ENCODE results near the gene GLP2R.
"Not testable (repeated sequence)": the region's sequence is repeated elsewhere in the genome, so short reads cannot be mapped to it uniquely, and the experiment has no call there.

The GLP2R gene

DNA sequence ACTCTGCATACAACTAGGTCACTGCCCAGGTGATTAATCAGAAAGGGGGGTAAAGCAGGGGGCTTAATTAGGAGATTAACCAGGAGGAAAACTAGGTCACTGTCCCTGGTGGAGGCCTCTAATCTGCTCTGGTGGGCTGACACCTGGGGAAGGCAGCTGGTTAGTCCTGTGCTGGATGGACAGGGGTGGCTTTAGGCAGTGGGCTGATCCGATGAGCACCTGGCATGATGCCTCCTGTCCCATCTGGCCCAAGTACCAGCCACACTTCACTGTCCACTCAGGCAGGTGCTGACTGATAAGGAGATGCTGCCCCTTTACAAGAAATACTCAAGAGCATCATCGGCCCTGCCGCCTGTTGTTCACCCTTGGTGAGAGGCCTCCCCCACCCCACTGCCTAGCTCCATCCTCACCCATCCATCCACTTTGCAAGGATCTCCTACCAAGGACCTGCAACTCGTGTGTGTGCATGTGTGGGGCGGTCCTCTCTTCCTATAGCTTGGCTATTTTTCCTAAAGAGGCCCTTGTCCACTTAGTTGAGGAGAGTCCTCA is 93.2 kb downstream of the GLP2R start:
- no peak for DNase-seq (ENCODE audit: low read depth in 2 of 2)
- TF ChIP-seq, protein P1, sequence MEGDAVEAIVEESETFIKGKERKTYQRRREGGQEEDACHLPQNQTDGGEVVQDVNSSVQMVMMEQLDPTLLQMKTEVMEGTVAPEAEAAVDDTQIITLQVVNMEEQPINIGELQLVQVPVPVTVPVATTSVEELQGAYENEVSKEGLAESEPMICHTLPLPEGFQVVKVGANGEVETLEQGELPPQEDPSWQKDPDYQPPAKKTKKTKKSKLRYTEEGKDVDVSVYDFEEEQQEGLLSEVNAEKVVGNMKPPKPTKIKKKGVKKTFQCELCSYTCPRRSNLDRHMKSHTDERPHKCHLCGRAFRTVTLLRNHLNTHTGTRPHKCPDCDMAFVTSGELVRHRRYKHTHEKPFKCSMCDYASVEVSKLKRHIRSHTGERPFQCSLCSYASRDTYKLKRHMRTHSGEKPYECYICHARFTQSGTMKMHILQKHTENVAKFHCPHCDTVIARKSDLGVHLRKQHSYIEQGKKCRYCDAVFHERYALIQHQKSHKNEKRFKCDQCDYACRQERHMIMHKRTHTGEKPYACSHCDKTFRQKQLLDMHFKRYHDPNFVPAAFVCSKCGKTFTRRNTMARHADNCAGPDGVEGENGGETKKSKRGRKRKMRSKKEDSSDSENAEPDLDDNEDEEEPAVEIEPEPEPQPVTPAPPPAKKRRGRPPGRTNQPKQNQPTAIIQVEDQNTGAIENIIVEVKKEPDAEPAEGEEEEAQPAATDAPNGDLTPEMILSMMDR (IDR thresholded peaks at IDR 0.05; ENCODE audit: low read depth, low read length) = no peak
- no peak overlapping the region for H3K4me3 ChIP-seq (replicated peaks in 1 of 2; ENCODE audit: low read depth in 2 of 2, low read length in 2 of 2)

DNA sequence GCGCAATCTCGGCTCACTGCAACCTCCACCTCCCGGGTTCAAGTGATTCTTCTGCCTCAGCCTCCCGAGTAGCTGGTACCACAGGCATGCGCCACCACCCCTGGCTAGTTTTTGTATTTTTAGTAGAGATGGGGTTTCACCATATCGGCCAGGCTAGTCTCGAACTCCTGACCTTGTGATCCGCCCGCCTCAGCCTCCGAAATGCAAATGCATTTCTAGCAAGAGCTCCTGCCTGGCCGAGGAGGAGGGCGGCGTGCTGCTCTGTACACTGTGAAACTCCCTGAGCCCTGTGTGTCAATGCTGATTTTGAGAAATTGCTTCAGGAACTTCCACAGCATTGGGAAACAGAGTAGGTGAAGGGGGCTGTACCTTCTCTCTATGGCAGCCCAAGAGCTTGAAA is 95.5 kb downstream of the GLP2R start:
- not testable (repeated sequence) for H3K4me3 ChIP-seq (replicated peaks in 1 of 2; ENCODE audit: low read depth in 2 of 2, low read length in 2 of 2); DNase-seq (ENCODE audit: low read depth in 2 of 2)

DNA sequence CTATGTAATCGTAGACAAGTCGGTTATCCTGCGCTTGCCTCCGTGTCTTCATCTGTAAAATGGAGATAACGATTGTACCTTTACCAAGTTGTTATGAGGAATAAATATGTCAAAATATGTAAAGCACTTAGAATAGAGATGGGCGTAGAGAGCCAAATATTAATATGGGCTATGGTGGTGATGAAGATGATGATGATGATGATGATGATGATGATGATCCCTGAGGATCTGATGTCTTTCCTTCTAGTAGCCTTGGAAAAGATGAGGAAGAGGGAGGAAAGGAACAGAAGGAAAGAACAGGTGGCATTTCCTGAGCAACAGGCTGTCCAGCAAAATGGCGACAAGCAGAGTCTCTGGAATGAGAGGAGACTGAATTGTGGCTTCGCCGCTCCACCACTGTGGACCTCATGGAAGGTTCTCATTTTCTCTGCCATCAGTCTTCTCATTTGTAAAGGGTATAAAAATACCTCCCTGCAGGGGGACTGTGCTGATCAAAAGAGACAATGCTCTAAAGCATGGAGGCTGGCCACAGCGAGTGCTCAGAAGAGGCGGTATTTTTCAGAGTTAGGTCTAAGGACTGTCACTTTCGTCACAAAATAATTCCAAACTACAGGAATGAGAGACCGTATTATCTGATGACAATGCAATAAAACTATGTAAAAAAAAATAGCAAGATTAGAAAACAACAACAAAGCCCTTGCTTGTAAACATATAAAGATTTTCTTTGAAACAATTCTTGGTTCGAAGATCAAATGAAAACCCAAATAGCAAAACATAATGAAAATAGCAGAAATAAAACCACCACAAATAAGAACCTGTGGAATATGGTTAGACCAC is 96.5 kb downstream of the GLP2R start:
- TF ChIP-seq, protein P1 (IDR thresholded peaks at IDR 0.05; ENCODE audit: low read depth, low read length) = no peak

DNA sequence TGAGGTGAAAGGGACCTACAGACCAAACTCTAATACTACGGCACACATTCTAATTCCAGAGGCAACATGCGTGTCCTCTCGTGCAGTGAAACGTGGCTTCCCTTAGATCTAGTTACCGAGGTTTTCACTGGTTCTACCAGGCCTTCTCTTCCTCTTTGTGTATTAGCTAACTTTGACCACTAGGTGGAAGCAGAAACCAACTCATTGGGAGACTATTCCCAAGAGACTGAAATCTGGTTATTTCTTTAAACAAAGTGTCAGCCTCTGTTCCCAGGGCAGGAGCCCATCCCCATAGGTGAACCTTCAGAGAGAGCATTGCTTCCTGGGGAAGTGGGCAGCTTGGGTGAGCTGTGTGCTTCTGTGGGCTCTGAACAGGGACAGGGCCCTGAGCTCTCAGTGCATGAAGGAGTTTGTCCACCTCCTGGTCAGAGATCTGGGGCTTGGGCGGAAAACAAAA is 99.0 kb downstream of the GLP2R start:
- no peak overlapping the region for H3K4me3 ChIP-seq (replicated peaks in 1 of 2; ENCODE audit: low read depth in 2 of 2, low read length in 2 of 2)
- DNase-seq (ENCODE audit: low read depth in 2 of 2) = peak; percentile 76 to 78
- TF ChIP-seq, protein P1 (IDR thresholded peaks at IDR 0.05; ENCODE audit: low read depth, low read length) = peak; percentile 80

More for the DNA sequence above, 96.5 kb downstream of the GLP2R start:
- no peak overlapping the region for H3K4me3 ChIP-seq (replicated peaks in 1 of 2; ENCODE audit: low read depth in 2 of 2, low read length in 2 of 2)
- no peak for DNase-seq (ENCODE audit: low read depth in 2 of 2)

DNA sequence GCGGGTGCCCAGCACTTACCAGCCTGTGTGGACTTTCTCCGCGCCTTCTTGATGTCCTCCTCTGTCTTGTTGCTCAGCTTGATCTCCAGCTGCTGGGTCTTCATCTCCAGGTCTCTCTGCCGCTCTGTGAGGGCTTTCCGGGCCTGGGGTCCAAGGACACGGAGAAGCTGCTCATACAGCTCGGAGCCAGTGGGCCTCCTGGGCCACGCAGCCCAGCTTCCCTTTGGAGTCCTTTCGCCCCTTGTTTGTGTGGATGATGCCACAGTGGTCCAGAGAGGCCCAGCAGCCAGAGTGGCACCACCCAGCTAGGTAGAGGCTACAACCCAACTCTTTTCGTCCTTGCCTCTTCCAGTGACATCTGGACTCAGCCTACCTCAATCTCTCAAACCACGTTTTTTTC is 99.7 kb downstream of the GLP2R start:
- no peak for DNase-seq (ENCODE audit: low read depth in 2 of 2)
- no peak overlapping the region for H3K4me3 ChIP-seq (replicated peaks in 1 of 2; ENCODE audit: low read depth in 2 of 2, low read length in 2 of 2)
- TF ChIP-seq, protein P1 (IDR thresholded peaks at IDR 0.05; ENCODE audit: low read depth, low read length) = no peak

DNA sequence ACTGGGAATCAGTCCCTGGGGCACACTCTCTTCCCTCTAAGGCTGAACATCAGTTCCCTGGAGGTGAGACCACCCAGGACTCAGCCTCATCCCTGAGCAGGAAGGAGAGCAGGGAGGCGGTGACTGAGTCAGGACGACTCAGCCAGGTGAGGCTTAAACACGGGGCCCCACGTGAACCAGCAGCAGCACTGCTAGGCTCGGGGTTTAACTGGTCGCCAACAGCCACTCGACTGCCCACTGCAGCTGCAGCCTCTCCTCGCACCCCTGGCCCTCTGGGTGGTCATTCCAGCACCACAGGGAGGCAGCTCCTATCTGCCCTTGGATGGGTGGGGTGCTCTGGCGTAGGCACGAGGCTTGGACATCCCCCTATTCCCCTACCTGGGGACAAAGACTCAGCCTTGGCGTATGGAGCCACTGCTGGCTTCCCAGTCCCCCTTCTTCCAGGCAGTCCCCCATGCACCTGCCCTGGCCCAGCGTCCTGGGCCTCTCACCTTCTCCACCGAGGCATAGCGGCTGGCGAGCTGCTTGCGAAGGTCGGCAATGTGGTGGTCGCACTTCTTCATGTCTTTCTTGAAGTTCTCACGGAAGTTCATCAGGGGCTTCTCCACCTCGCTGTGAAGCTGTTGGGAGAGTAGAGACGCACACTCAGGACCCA is 100.6 kb downstream of the GLP2R start:
- no peak overlapping the region for H3K4me3 ChIP-seq (replicated peaks in 1 of 2; ENCODE audit: low read depth in 2 of 2, low read length in 2 of 2)
- DNase-seq (ENCODE audit: low read depth in 2 of 2) = no peak
- TF ChIP-seq, protein P1 (IDR thresholded peaks at IDR 0.05; ENCODE audit: low read depth, low read length) = no peak
